Stimulated activated CD4-positive, alpha-beta T cell treated with anti-CD3 and anti-CD28 coated beads, TNF-alpha, amount 100 ng/mL, for 4 hours (primary cell): Measurements from ENCODE around the gene EPRS1.
"Not testable (repeated sequence)": the region's sequence is repeated elsewhere in the genome, so short reads cannot be mapped to it uniquely, and the experiment has no call there.

Experiments used
- DNase-seq, 3 experiments: peaks; one replicate each; pipeline ENCODE4 v3.0.0-alpha.2; 2020; ENCODE audit warnings: low read depth in 3 of 3

Gene EPRS1

DNA sequence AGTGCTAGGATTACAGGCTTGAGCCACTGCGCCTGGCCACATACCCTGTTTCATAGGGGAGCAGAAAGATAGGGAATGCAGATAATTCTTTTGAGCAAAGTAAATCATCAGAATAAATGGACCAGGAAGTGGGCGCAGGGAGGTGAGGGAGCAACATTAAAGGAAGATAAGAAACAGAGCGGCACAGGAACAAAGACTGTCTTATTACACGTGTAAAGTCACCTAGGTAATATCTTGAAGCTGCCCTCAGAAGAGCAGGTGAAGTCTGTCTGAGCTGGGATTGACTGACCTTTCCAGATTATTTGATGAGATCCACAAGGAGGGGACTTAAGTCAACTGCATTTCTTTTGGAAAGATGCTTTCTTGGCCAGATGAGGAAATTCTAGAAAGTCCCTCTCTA, 7.7 kb downstream of the EPRS1 start:
- no peak for DNase-seq

GRCh38 chr1:220037810-220038209, 8.5 kb downstream of the EPRS1 start:
- DNase-seq, result not testable (repeated sequence)

- DNase-seq, result no peak
Measured at GRCh38 chr1:220032911-220033310, 13.4 kb downstream of the EPRS1 start.

- DNase-seq, result no peak
Measured at GRCh38 chr1:220031287-220031686, 15.0 kb downstream of the EPRS1 start.

GRCh38 chr1:220028346-220028895, 17.9 kb downstream of the EPRS1 start:
- DNase-seq, result no peak

DNA sequence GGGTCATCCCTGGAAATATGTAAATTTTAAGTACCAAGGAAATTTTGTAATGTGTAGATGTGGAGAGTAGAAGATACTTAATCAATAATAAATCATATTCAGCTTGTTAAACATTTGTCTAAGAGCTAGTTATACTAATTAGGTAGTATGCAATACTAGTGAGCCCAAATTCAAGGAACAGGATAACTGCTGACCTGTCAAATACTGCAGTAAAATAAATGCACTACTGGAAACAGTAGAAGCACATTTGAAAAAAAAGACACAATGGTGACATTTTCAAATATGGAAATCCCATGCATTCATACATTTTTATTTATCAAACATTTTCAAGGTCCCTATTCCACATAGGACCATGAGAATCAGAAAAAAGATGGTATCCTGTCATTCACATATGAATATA, 27.2 kb downstream of the EPRS1 start:
- DNase-seq, result no peak

DNA sequence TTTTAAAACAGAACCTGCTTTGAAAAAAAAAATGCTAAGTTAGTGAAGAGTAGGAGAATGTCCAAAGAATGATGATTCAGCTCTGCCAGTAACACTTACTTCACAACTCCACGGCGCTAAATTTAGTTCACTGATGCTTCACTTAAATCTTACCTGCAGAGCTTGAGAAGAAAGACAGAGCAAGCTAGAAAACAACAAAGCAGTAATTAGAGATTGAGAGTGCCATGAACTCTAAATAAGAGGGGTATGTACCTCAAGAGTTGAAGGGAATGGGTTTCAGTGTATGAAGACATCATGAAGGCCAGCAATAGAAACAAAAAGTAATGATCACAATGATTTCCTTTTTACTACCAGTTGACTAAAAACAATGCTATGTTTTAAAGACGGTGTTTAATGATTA, 32.8 kb downstream of the EPRS1 start:
- no peak for DNase-seq

DNA sequence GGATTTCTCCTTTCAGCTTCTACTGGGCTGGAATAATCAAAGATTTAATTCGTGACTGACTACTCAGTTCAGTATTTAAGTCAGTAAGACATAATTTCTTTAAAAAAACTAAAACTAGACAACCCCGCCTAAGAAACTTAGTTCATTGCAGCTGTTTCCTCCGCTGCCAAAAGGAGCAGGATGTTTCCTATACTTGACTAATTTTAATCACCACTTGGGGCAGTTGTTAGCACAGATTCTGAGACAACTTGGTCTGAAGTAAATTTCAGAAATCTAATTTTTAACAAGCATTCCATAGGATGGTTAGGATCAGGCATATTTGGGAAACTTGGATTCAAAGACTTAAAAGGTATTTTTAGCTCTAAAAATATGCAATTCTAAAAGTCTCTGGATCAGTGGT, 34.0 kb downstream of the EPRS1 start:
- DNase-seq, result no peak

GRCh38 chr1:220011620-220012019, 34.7 kb downstream of the EPRS1 start:
- DNase-seq, result no peak

- DNase-seq, result no peak
Measured at GRCh38 chr1:220007438-220007837, 38.9 kb downstream of the EPRS1 start.

DNA sequence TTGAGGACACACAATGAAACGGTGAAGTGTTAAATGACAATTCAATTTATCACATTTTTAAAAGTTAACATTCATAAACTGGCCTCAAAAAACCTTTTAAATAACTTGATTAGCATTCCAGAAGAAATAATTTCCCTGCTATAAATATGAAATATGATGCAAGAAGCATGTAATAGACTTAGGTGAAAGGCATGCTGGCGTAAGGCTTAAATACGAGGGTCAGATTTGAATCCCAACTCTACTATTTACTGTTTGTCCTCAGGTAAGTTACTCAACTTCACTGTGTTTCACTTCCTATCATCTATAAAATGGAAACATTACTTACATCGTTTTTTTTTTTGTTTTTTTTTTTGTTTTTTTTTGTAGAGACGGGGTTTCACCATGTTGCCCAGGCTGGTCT, 40.8 kb downstream of the EPRS1 start:
- no peak for DNase-seq

DNA sequence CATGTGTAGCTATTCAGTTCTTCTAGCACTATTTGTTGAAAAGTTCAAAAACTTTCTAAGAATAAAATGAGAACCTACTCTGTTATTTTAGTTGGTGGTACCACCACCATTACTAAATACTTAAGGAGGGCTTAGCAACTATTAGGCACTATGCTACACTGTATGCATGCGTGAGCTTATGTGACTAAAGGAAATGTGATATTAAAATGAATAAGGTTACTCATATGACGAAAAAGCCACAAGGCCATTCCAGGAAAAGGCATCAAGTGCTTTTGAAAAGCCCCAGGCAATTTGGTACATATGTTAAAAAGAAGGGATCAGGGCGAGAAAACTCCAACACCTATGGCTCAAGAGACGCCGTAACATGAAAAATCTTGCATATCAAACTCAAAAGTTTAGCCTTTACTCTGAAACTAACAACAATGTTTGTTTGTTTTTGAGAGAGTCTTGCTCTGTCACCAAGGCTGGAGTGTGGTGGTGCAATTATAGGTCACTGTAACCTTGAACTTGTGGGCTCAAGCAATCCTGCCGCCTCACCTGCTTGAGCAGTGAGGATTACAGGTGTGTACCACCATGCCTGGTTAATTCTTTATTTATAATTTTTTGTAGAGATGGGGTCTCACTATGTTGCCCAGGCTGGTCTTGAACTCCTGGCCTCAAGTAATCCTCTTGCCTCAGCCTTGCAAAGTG, 42.5 kb downstream of the EPRS1 start:
- DNase-seq, result no peak

- DNase-seq, result no peak
Measured at GRCh38 chr1:220003015-220003414, 43.3 kb downstream of the EPRS1 start.

DNA sequence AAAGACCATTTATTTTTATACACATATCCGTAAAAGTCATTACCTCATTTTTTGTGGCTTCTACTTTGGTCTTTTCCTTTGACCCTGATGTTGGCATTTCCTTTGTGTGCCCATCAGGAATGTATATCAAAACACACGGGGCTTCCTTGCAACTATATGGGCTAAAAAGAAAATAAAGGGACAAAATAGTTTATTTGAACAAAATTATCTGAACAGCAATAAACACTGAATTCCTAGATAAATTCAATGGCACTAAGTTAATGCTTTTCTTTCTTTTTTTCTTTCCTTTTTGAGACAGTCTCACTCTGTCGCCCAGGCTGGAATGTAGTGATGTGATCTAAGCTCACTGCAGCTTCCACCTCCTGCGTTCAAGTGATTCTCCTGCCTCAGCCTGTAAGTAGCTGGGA, 45.2 kb downstream of the EPRS1 start:
- DNase-seq, result no peak

GRCh38 chr1:219999821-220000220, 46.5 kb downstream of the EPRS1 start:
- no peak for DNase-seq
